ENCODE results near the gene CFAP99. TPM values are rescaled to one million over a fixed set of nuclear protein-coding genes. Genes with fewer than 3 reads are reported as not detected.

The CFAP99 gene
- total RNA-seq, 1 donor from 2014 or later: not detected

GRCh38 chr4:2492970-2493369 lies 74.2 kb downstream of the CFAP99 start:
- no peak for TF ChIP-seq EZH2phosphoT487 (IDR thresholded peaks at IDR 0.05)
- TF ChIP-seq CTCF (IDR thresholded peaks at IDR 0.05): no peak
- TF ChIP-seq EZH2 (IDR thresholded peaks at IDR 0.05): no peak
- Mint-ChIP-seq H3K4me1 (no peaks in the 10 kb centered on the region), H3K4me3 (no peak overlapping the region), H3K9me3 (no peaks in the 10 kb centered on the region), H3K27me3 (ENCODE audit: insufficient read depth, low read depth) (peaks cover 3% of the 10 kb centered on the region), H3K36me3 (peaks cover 41% of the 10 kb centered on the region), H3K27ac (no peak overlapping the region)
- Histone ChIP-seq H4K20me1 (ENCODE audit: low read depth) (peaks cover 79% of the 10 kb centered on the region), H3K79me2 (ENCODE audit: low read depth) (peaks cover 96% of the 10 kb centered on the region), H3F3A (ENCODE audit: low read depth) (no peaks in the 10 kb centered on the region), H2AFZ (replicated peaks) (no peak overlapping the region), H3K36me3 (peaks cover 17% of the 10 kb centered on the region), H3K27ac (no peak overlapping the region), H3K9me3 (ENCODE audit: low read depth) (no peaks in the 10 kb centered on the region), H3K4me2 (no peak overlapping the region), H3K9ac (no peak overlapping the region), H3K4me1 (no peaks in the 10 kb centered on the region), H3K27me3 (no peaks in the 10 kb centered on the region), H3K4me3 (no peak overlapping the region)
- no peak for DNase-seq (ENCODE audit: low spot score)

GRCh38 chr4:2494992-2495391 lies 76.2 kb downstream of the CFAP99 start:
- Histone ChIP-seq H3K9me3 (ENCODE audit: low read depth) (no peaks in the 10 kb centered on the region), H3K27me3 (no peaks in the 10 kb centered on the region), H3K36me3 (peaks cover 16% of the 10 kb centered on the region), H4K20me1 (ENCODE audit: low read depth) (peaks cover 59% of the 10 kb centered on the region), H3K4me1 (no peaks in the 10 kb centered on the region), H3K27ac (no peak overlapping the region), H3K9ac (no peak overlapping the region), H3K79me2 (ENCODE audit: low read depth) (peaks cover 81% of the 10 kb centered on the region), H3F3A (ENCODE audit: low read depth) (no peaks in the 10 kb centered on the region), H3K4me2 (no peak overlapping the region), H2AFZ (replicated peaks) (no peak overlapping the region), H3K4me3 (no peak overlapping the region)
- H3K9me3 Mint-ChIP-seq: no peaks in the 10 kb centered on the region
- H3K36me3 Mint-ChIP-seq: peaks cover 41% of the 10 kb centered on the region
- H3K27ac Mint-ChIP-seq: no peak overlapping the region
- H3K4me3 Mint-ChIP-seq: no peak overlapping the region
- H3K27me3 Mint-ChIP-seq (ENCODE audit: insufficient read depth, low read depth): peaks cover under 1% of the 10 kb centered on the region
- TF ChIP-seq CTCF (IDR thresholded peaks at IDR 0.05) (no peak), EZH2phosphoT487 (IDR thresholded peaks at IDR 0.05) (no peak), EZH2 (IDR thresholded peaks at IDR 0.05) (no peak)
- DNase-seq (ENCODE audit: low spot score): no peak
- H3K4me1 Mint-ChIP-seq: no peaks in the 10 kb centered on the region

GRCh38 chr4:2497324-2497723 lies 78.6 kb downstream of the CFAP99 start:
- Mint-ChIP-seq H3K27me3 (ENCODE audit: insufficient read depth, low read depth) (no peaks in the 10 kb centered on the region), H3K27ac (no peak overlapping the region), H3K36me3 (peaks cover 43% of the 10 kb centered on the region), H3K9me3 (no peaks in the 10 kb centered on the region), H3K4me3 (no peak overlapping the region), H3K4me1 (no peaks in the 10 kb centered on the region)
- Histone ChIP-seq H4K20me1 (ENCODE audit: low read depth) (peaks cover 48% of the 10 kb centered on the region), H3F3A (ENCODE audit: low read depth) (no peaks in the 10 kb centered on the region), H3K9me3 (ENCODE audit: low read depth) (no peaks in the 10 kb centered on the region), H3K79me2 (ENCODE audit: low read depth) (peaks cover 74% of the 10 kb centered on the region), H3K4me1 (no peaks in the 10 kb centered on the region), H2AFZ (replicated peaks) (no peak overlapping the region), H3K27me3 (no peaks in the 10 kb centered on the region), H3K4me2 (no peak overlapping the region), H3K36me3 (peaks cover 15% of the 10 kb centered on the region), H3K4me3 (no peak overlapping the region), H3K27ac (no peak overlapping the region), H3K9ac (no peak overlapping the region)
- no peak for DNase-seq (ENCODE audit: low spot score)
- TF ChIP-seq CTCF (IDR thresholded peaks at IDR 0.05) (no peak), EZH2phosphoT487 (IDR thresholded peaks at IDR 0.05) (no peak), EZH2 (IDR thresholded peaks at IDR 0.05) (no peak)
